Measurements from ENCODE around the gene GFY.
"Not testable (repeated sequence)": the region's sequence is repeated elsewhere in the genome, so short reads cannot be mapped to it uniquely, and the experiment has no call there.

Gene GFY

GRCh38 chr19:49444100-49444700, 19.0 kb downstream of the GFY start:
- DNase-seq = not testable (repeated sequence)

- no peak for DNase-seq
These were observed 20.8 kb downstream of the GFY start for GRCh38 chr19:49445997-49446396.

- no peak for DNase-seq
These were observed 22.6 kb downstream of the GFY start for GRCh38 chr19:49447485-49448431.

- DNase-seq = no peak
These were observed 23.2 kb downstream of the GFY start for GRCh38 chr19:49448432-49448786.

GRCh38 chr19:49450405-49450804, 25.2 kb downstream of the GFY start:
- DNase-seq = no peak

GRCh38 chr19:49451430-49452181, 26.4 kb downstream of the GFY start, which contains the start of gene PIH1D1:
PIH1D1 (minus strand) TSS chr19:49451814; CDS start chr19:49451574, 240 bp downstream.
- DNase-seq = peak; percentile 72 to 99

- peak; percentile 98 for DNase-seq
These were observed 28.0 kb downstream of the GFY start, which contains the start of gene ALDH16A1 for GRCh38 chr19:49453013-49453756. ALDH16A1 (plus strand) TSS chr19:49453225; CDS start chr19:49453332, 107 bp downstream.

- no peak for DNase-seq
These were observed 28.6 kb downstream of the GFY start for GRCh38 chr19:49453757-49454240.

GRCh38 chr19:49455773-49456172, 30.6 kb downstream of the GFY start:
- no peak for DNase-seq

- DNase-seq = no peak
These were observed 31.1 kb downstream of the GFY start for GRCh38 chr19:49456326-49456725.

GRCh38 chr19:49458567-49458903, 33.3 kb downstream of the GFY start:
- no peak for DNase-seq

GRCh38 chr19:49459388-49459787, 34.2 kb downstream of the GFY start:
- DNase-seq = no peak

- not testable (repeated sequence) for DNase-seq
These were observed 35.9 kb downstream of the GFY start for GRCh38 chr19:49461130-49461529.

- no peak for DNase-seq
These were observed 36.5 kb downstream of the GFY start for GRCh38 chr19:49461656-49462055.

- no peak for DNase-seq
These were observed 37.3 kb downstream of the GFY start for GRCh38 chr19:49462492-49462891.

GRCh38 chr19:49463960-49464740, 39.0 kb downstream of the GFY start:
- no peak for DNase-seq

- DNase-seq = no peak
These were observed 40.2 kb downstream of the GFY start for GRCh38 chr19:49465371-49465770.

GRCh38 chr19:49468199-49468598, 43.0 kb downstream of the GFY start:
- DNase-seq = no peak

- DNase-seq = no peak
These were observed 43.7 kb downstream of the GFY start for GRCh38 chr19:49468746-49469447.

- peak; percentile 9 to 76 for DNase-seq
These were observed 44.8 kb downstream of the GFY start for GRCh38 chr19:49469828-49470614.
